Measurements from ENCODE around the gene ITGB3. TPM values are rescaled to one million over a fixed set of nuclear protein-coding genes. Genes with fewer than 3 reads are reported as not detected.
"Not testable (repeated sequence)": the region's sequence is repeated elsewhere in the genome, so short reads cannot be mapped to it uniquely, and the experiment has no call there.

The ITGB3 gene
- total RNA-seq, 4 donors from 2014 or later: 48.6 to 61.5 (median 54.9) TPM

- Histone ChIP-seq H3K36me3 (no peaks in the 10 kb centered on the region), H3K4me3 (no peak overlapping the region), H3K27me3 (no peaks in the 10 kb centered on the region), H3K27ac (replicated peaks in 1 of 4) (no peak overlapping the region), H3K4me1 (peaks cover 3 to 6% (median 4%) of the 10 kb centered on the region in 4 donors), H3K9me3 (no peaks in the 10 kb centered on the region)
- TF ChIP-seq EP300 (IDR thresholded peaks at IDR 0.05) (no peak), POLR2AphosphoS5 (IDR thresholded peaks at IDR 0.05) (no peak), POLR2A (IDR thresholded peaks at IDR 0.05; ENCODE audit: low read depth) (no peak)
- TF ChIP-seq, protein P1, sequence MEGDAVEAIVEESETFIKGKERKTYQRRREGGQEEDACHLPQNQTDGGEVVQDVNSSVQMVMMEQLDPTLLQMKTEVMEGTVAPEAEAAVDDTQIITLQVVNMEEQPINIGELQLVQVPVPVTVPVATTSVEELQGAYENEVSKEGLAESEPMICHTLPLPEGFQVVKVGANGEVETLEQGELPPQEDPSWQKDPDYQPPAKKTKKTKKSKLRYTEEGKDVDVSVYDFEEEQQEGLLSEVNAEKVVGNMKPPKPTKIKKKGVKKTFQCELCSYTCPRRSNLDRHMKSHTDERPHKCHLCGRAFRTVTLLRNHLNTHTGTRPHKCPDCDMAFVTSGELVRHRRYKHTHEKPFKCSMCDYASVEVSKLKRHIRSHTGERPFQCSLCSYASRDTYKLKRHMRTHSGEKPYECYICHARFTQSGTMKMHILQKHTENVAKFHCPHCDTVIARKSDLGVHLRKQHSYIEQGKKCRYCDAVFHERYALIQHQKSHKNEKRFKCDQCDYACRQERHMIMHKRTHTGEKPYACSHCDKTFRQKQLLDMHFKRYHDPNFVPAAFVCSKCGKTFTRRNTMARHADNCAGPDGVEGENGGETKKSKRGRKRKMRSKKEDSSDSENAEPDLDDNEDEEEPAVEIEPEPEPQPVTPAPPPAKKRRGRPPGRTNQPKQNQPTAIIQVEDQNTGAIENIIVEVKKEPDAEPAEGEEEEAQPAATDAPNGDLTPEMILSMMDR (IDR thresholded peaks at IDR 0.05): no peak
- intact Hi-C loops (cut with DNase I): no loop called here
- no peak for DNase-seq (ENCODE audit: extremely low spot score)
- WGBS: 87% methylated on average over 2 of the region's 2 CpGs
These were observed 42.8 kb upstream of the ITGB3 start for GRCh38 chr17:47210779-47211178.

GRCh38 chr17:47212458-47212857 is 41.2 kb upstream of the ITGB3 start:
- no peak overlapping the region for H3K4me3 ChIP-seq
- no peak for TF ChIP-seq POLR2AphosphoS5 (IDR thresholded peaks at IDR 0.05)
- DNase-seq (ENCODE audit: extremely low spot score): no peak
- no peaks in the 10 kb centered on the region for H3K27me3 ChIP-seq
- H3K4me1 ChIP-seq: peaks cover 0 to 5% (median 0%) of the 10 kb centered on the region in 4 donors
- no peaks in the 10 kb centered on the region for H3K9me3 ChIP-seq
- intact Hi-C loops (cut with DNase I): no loop called here
- 95% methylated on average over 2 of the region's 2 CpGs for WGBS
- no peaks in the 10 kb centered on the region for H3K36me3 ChIP-seq
- no peak overlapping the region for H3K27ac ChIP-seq (replicated peaks in 1 of 4)

DNA sequence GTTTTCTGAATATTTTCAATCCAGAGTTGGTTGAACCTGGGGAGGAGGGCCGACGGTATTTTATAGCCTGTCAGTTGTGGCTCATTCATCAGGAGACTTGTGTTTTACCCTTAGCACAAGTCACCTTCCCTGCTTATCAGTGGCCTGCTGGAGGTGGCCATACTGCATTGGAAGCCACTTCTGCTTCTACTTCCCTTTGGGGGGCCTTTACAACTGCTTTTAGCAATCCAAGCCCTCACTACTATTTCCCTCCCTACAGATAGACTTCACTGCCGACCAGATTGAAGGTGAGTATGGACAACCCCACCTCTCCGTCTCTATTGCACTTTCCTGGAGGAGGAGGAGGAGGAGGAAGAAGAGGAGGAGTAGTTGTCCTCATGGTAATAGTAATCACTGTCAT is 40.1 kb upstream of the ITGB3 start:
- no peaks in the 10 kb centered on the region for H3K36me3 ChIP-seq
- no peak overlapping the region for H3K4me3 ChIP-seq
- TF ChIP-seq, protein P1 (IDR thresholded peaks at IDR 0.05): no peak
- TF ChIP-seq EP300 (IDR thresholded peaks at IDR 0.05) (no peak), POLR2AphosphoS5 (IDR thresholded peaks at IDR 0.05) (no peak), POLR2A (IDR thresholded peaks at IDR 0.05; ENCODE audit: low read depth) (no peak)
- H3K4me1 ChIP-seq: peaks cover 0 to 5% (median 0%) of the 10 kb centered on the region in 4 donors
- intact Hi-C loops (cut with DNase I): no loop called here
- H3K27me3 ChIP-seq: no peaks in the 10 kb centered on the region
- 85% methylated on average over 4 of the region's 4 CpGs for WGBS
- no peak overlapping the region for H3K27ac ChIP-seq (replicated peaks in 1 of 4)
- H3K9me3 ChIP-seq: no peaks in the 10 kb centered on the region
- no peak for DNase-seq (ENCODE audit: extremely low spot score)

GRCh38 chr17:47214931-47215330 is 38.7 kb upstream of the ITGB3 start:
- no peaks in the 10 kb centered on the region for H3K36me3 ChIP-seq
- DNase-seq (ENCODE audit: extremely low spot score): no peak

DNA sequence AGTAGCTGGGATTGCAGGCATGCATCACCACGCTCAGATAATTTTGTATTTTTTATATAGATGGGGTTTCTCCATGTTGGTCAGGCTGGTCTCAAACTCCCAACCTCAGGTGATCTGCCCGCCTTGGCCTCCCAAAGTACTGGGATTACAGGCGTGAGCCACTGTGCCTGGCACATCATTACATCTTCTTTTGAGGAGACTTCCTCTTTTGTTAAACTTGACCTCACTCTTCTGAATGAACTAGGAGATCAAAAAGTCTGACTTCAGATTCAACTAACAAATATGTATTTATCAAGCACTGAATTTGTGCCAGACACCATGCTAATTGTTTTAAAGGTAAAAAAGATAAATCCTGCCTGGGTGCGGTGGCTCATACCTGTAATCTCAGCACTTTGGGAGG is 36.8 kb upstream of the ITGB3 start:
- H3K27me3 ChIP-seq; intact Hi-C loops (cut with DNase I); H3K36me3 ChIP-seq; H3K9me3 ChIP-seq; DNase-seq (ENCODE audit: extremely low spot score); H3K27ac ChIP-seq (replicated peaks in 1 of 4); H3K4me1 ChIP-seq; H3K4me3 ChIP-seq: not testable (repeated sequence)
- 85% methylated on average over 4 of the region's 4 CpGs for WGBS

More at GRCh38 chr17:47214931-47215330, 38.7 kb upstream of the ITGB3 start:
- intact Hi-C loops (cut with DNase I): no loop called here
- Histone ChIP-seq H3K4me1 (peaks cover 0 to 10% (median 0%) of the 10 kb centered on the region in 4 donors), H3K4me3 (no peak overlapping the region), H3K27me3 (no peaks in the 10 kb centered on the region), H3K9me3 (no peaks in the 10 kb centered on the region), H3K27ac (replicated peaks in 1 of 4) (no peak overlapping the region)
- no peak for TF ChIP-seq POLR2A (IDR thresholded peaks at IDR 0.05; ENCODE audit: low read depth)
- TF ChIP-seq EP300 (IDR thresholded peaks at IDR 0.05): no peak
- no peak for TF ChIP-seq POLR2AphosphoS5 (IDR thresholded peaks at IDR 0.05)
- WGBS: 86% methylated on average over 3 of the region's 3 CpGs

DNA sequence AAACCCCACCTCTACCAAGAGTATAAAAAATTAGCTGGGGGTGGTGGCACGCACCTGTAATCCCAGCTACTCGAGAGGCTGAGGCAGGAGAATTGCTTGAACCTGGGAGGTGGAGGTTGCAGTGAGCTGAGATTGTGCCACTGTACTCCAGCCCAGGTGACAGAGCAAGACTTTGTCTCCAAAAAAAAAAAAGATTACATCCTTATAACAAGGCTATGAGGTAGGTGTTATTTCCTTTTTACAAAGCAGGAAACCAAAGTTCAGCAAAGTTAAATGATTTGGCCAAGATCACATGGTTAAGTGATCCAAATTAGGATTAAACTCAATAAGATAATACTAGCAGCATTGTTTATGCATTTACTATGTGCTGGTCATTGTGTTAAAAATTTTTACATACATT is 36.3 kb upstream of the ITGB3 start:
- 91% methylated on average over 2 of the region's 2 CpGs for WGBS
- DNase-seq (ENCODE audit: extremely low spot score); H3K27ac ChIP-seq (replicated peaks in 1 of 4): not testable (repeated sequence)

DNA sequence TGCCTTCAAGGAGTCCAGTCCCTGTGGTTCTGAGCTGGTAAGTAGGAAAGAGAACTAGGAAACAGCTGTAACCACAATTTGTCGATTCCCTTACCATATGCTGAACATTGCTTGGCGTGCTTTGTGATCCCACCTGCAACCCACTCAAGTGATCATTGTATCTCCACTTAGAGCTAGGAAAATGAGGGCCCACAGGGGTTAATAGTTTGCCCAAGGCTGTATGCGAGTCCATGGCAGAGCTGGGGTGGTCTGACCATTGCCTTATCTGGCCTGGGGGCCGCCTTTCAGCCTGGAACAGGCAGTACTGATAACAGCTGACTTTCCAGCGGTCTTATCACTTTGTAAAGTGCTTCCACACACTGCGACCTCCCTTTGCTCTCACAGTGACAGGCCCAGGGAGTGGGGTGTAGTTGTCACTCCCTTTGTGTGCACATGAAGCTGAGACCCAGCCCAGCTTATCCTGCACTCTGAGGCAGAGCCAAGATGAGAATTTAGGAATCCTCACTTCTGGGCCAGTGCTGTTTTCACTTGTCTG is 34.7 kb upstream of the ITGB3 start:
- Histone ChIP-seq H3K9me3 (no peaks in the 10 kb centered on the region), H3K27me3 (no peaks in the 10 kb centered on the region), H3K4me3 (no peak overlapping the region), H3K36me3 (no peaks in the 10 kb centered on the region), H3K27ac (replicated peaks in 1 of 4) (no peak overlapping the region), H3K4me1 (peaks cover 0 to 13% (median 5%) of the 10 kb centered on the region in 4 donors)
- 78% methylated on average over 6 of the region's 6 CpGs for WGBS
- intact Hi-C loops (cut with DNase I): no loop called here
- TF ChIP-seq, protein P1 (IDR thresholded peaks at IDR 0.05): no peak
- TF ChIP-seq POLR2A (IDR thresholded peaks at IDR 0.05; ENCODE audit: low read depth): no peak
- no peak for TF ChIP-seq POLR2AphosphoS5 (IDR thresholded peaks at IDR 0.05)
- TF ChIP-seq EP300 (IDR thresholded peaks at IDR 0.05): no peak
- no peak for DNase-seq (ENCODE audit: extremely low spot score)

More for the DNA sequence above, 36.3 kb upstream of the ITGB3 start:
- H3K4me1 ChIP-seq; H3K4me3 ChIP-seq; H3K36me3 ChIP-seq; H3K27me3 ChIP-seq; H3K9me3 ChIP-seq; intact Hi-C loops (cut with DNase I): not testable (repeated sequence)

Data from esophagus muscularis mucosa (tissue), 4 donors.